Psoas muscle (tissue), 8 donors: Measurements from ENCODE around the gene INTS11. TPM values are rescaled to one million over a fixed set of nuclear protein-coding genes. Genes with fewer than 3 reads are reported as not detected.

Source experiments
- ATAC-seq, 4 donors: fragments of 200-7000 bp; cut with Tn5 transposase; one replicate each; pipeline ENCODE4 v1.9.1; 2020; ENCODE audit warnings: moderate library complexity in 3 of 4, mild to moderate bottlenecking in 2 of 4
- DNase-seq, 2 donors: peaks; one replicate each; pipeline ENCODE4 v3.0.0-alpha.2; 2020
- H3K27ac ChIP-seq: fragments of 200-600 bp; one replicate; pipeline ENCODE4 v1.8.0; 2022
- H3K27me3 ChIP-seq, 3 donors: fragments of 200-600 bp in 1 of 3; one replicate each; pipeline versions ENCODE4 v1.6.1 to v1.8.0; 2013 to 2022; ENCODE audit warnings: low read length in 2 of 3, mild to moderate bottlenecking in 2 of 3, moderate library complexity in 1 of 3; ENCODE audit not compliant: insufficient read depth in 3 of 3
- H3K36me3 ChIP-seq, 2 donors: fragments of 200-600 bp in 1 of 2; one replicate each; pipeline versions ENCODE4 v1.6.1 to v1.8.0; 2013 to 2022; ENCODE audit warnings: low read depth in 1 of 2, mild to moderate bottlenecking in 1 of 2, moderate library complexity in 1 of 2; ENCODE audit not compliant: insufficient read depth in 1 of 2
- H3K4me1 ChIP-seq: fragments of 200-600 bp; one replicate; pipeline ENCODE4 v1.8.0; 2022
- H3K4me3 ChIP-seq: fragments of 200-600 bp; one replicate; pipeline ENCODE4 v1.8.0; 2022; ENCODE audit warnings: mild to moderate bottlenecking
- H3K9me3 ChIP-seq: fragments of 200-600 bp; one replicate; pipeline ENCODE4 v1.8.0; 2022
- WGBS, 3 donors: extraction: QIAGEN DNeasy Blood & Tissue Kit; methylation state at CpG; one replicate each; pipeline versions ENCODE4 v1.1.6 to v1.1.7; 2013; 5-methylcytosine and 5-hydroxymethylcytosine counted together
- intact Hi-C, 2 donors: fragments of 100-400 bp; cut with DNase I; formaldehyde crosslinking; loops; one replicate each; pipeline versions ENCODE4 v1.11.0 to v1.14.2; 2022
- polyA plus RNA-seq, 3 donors: library from polyadenylated mRNA; stranded (reverse); fragments of 200-250 nt; gene quantifications; one replicate each; pipeline ENCODE4 v1.2.3, GENCODE V29; 2013
- total RNA-seq, 4 donors: library from RNA; stranded (reverse); fragmentation: NEBNext Ultra II Directional in 2 of 4; extraction: Animal tissue kit (Norgen Biotek cat#: 25700) in 2 of 4; gene quantifications; one replicate each; pipeline versions ENCODE4 v1.2.1 to v1.2.4, GENCODE V29; 2021 to 2023
- TF ChIP-seq, protein P1 (sequence below): fragments of 200-600 bp; IDR thresholded peaks from one replicate; pipeline ENCODE4 v1.8.0; 2022; ENCODE audit warnings: antibody characterized with exemption
- donor health status: healthy with polysubstance abuse.
- donor health status: DM: no; HTN: no; CAD: no; lungs with moderate emphysema.
- donor health status: Bipolar disorder and iron deficiency.
- donor health status: healthy.
- donor health status: DM: yes; HTN: yes; CAD: no.
- donor health status: DM: no; HTN: no; CAD: no.
- donor health status: DM: no; HTN: no; CAD: no.
- donor health status: DM: yes; HTN: yes; CAD: no.

Gene INTS11
- total and polyA plus RNA-seq, 7 donors, result 55.6 to 80.8 (median 71.2) TPM

DNA sequence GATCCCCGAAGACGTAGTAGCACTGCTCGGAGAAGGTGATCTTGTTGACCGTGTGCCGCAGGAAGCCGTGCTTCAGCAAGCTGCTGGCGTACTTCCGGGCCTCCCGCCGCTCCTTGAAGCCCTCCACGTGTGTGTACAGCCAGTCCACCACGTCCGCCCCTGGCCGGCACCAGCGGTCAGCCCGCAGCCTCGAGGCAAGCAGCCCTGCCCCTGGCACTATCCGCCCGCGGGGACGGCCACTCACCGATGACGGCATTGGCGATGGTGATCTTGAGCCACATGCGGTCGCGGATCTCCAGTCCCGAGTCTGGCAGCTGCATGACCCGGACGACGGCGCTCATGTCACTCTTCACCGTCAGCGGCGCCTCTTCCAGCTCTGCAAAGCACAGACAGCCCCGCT is 13.8 kb upstream of the INTS11 start:
- peaks cover 17% of the 10 kb centered on the region for H3K4me1 ChIP-seq
- no peak for DNase-seq
- no peak overlapping the region for H3K4me3 ChIP-seq
- TF ChIP-seq, protein P1, sequence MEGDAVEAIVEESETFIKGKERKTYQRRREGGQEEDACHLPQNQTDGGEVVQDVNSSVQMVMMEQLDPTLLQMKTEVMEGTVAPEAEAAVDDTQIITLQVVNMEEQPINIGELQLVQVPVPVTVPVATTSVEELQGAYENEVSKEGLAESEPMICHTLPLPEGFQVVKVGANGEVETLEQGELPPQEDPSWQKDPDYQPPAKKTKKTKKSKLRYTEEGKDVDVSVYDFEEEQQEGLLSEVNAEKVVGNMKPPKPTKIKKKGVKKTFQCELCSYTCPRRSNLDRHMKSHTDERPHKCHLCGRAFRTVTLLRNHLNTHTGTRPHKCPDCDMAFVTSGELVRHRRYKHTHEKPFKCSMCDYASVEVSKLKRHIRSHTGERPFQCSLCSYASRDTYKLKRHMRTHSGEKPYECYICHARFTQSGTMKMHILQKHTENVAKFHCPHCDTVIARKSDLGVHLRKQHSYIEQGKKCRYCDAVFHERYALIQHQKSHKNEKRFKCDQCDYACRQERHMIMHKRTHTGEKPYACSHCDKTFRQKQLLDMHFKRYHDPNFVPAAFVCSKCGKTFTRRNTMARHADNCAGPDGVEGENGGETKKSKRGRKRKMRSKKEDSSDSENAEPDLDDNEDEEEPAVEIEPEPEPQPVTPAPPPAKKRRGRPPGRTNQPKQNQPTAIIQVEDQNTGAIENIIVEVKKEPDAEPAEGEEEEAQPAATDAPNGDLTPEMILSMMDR, result no peak
- intact Hi-C loops, result no loop called here
- H3K36me3 ChIP-seq, result peaks cover 6 to 61% of the 10 kb centered on the region in 2 donors
- H3K27me3 ChIP-seq, result no peaks in the 10 kb centered on the region
- 91 to 95% (median 94%) methylated on average over 30 to 36 of the region's 36 CpGs for WGBS, 3 donors
- no peaks in the 10 kb centered on the region for H3K9me3 ChIP-seq
- ATAC-seq, result no peak
- H3K27ac ChIP-seq, result no peak overlapping the region

DNA sequence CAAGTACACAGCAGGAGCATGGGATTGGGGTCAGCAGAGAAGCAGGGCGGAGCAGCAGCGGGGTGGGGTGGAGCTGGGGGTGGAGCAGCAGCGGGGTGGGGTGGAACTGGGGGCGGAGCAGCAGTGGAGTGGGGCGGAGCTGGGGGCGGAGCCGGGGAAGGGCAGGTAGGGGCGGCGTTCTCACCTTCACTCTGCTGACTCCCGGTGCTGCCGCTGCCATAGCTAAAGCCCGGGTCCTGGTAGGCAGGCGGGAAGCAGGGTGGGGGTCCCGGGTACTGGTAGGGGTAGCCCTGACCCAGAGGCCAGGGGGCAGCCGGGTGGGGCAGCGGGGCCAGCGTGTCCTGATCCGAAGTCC is 13.3 kb upstream of the INTS11 start:
- DNase-seq (no peak), ATAC-seq (peak in 2 of 4 donors; percentile 24 to 39)
- intact Hi-C loops, result no loop called here
- TF ChIP-seq, protein P1, result no peak
- WGBS, 3 donors, result 81 to 95% (median 86%) methylated on average over 10 to 18 of the region's 18 CpGs
- Histone ChIP-seq H3K4me1 (peaks cover 18% of the 10 kb centered on the region), H3K36me3 (peaks cover 6 to 61% of the 10 kb centered on the region in 2 donors), H3K4me3 (no peak overlapping the region), H3K27ac (no peak overlapping the region), H3K27me3 (no peaks in the 10 kb centered on the region), H3K9me3 (no peaks in the 10 kb centered on the region)

DNA sequence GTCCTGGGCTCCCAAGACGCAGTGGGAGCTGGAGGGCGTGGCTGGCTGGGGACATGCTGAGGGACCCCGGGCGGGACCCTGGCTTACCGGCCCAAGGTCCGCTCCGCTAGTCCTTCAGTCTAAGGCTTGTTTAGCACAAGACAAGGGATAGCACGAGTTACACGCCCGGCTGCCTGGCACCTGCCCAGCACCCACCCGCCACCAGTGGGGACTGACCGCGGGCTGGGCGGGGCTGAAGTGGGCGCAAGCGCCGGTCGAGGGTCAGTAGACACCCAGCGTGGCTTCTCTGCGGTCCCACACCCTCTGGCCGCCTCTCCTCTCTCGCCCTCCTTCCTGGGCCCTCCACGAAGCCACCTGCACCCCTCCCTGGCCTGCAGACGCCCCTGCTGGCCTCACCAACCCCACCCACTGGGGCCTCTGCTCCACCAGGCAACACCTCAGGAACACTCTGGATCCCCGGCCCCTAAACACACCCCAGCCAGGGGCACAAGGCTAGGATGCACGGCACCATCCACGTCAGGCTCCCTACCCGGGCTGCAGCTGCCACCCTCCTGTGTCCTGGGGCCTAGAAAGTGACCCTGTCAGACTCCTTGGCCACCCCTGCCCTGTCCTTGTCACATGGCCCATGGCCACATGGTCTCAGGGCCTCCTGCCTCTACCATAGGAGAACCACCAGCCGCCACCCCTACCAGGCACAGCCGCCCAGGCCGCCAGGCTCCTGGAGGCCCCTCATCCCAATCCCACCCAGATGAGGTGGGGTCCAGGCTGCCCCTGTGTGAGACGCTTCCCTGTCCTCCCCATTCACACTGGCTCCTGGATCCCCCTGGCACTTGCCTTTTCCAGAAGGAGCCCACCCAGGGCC is 12.7 kb upstream of the INTS11 start:
- ATAC-seq (no peak), DNase-seq (no peak)
- TF ChIP-seq, protein P1, result no peak
- no peak overlapping the region for H3K4me3 ChIP-seq
- no peaks in the 10 kb centered on the region for H3K27me3 ChIP-seq
- no peaks in the 10 kb centered on the region for H3K9me3 ChIP-seq
- WGBS, 3 donors, result 93 to 95% (median 94%) methylated on average over 31 to 32 of the region's 32 CpGs
- H3K27ac ChIP-seq, result no peak overlapping the region
- peaks cover 13% of the 10 kb centered on the region for H3K4me1 ChIP-seq
- intact Hi-C loops, result no loop called here
- H3K36me3 ChIP-seq, result peaks cover 6 to 61% of the 10 kb centered on the region in 2 donors

DNA sequence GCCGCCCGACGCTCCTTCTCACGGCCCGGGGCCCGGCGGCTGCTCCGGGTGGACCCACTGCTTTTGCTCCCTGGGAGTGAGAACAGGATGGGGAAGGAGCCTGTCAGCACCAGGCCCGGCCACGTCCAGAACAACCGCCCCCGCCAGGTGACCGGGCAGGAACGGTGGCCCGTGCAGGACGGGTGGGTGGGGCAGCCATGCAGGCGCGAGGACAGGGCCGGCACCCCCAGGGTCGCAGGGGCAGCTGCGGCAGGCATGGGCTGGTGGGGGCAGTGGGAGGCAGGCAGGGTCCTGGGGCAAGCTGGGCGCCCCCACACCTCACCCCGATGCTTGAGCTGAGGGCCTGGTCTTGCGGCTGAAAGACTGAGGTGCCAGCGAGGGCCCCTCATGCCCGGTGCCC is 12.0 kb upstream of the INTS11 start:
- Histone ChIP-seq H3K9me3 (no peaks in the 10 kb centered on the region), H3K4me1 (peaks cover 13% of the 10 kb centered on the region), H3K27ac (no peak overlapping the region), H3K36me3 (peaks cover 6 to 57% of the 10 kb centered on the region in 2 donors), H3K4me3 (no peak overlapping the region), H3K27me3 (no peaks in the 10 kb centered on the region)
- 90 to 92% (median 90%) methylated on average over 18 to 26 of the region's 26 CpGs for WGBS, 3 donors
- ATAC-seq (no peak), DNase-seq (no peak)
- TF ChIP-seq, protein P1, result no peak
- intact Hi-C loops, result no loop called here
